ENCODE measurements around the gene SGTA. TPM values are rescaled to one million over a fixed set of nuclear protein-coding genes. Genes with fewer than 3 reads are reported as not detected.
"Not testable (repeated sequence)": the region's sequence is repeated elsewhere in the genome, so short reads cannot be mapped to it uniquely, and the experiment has no call there.

The SGTA gene
- polyA plus RNA-seq, 1 donor (not counting 4 experiments of a cell fraction or from before 2014, with no cell fraction given): 36.1 TPM

- dilution Hi-C loops (cut with MboI; ENCODE audit: extremely low pct_ligation_motif_present, low sequenced_read_pairs): no loop called here
Measured at GRCh38 chr19:2714531-2715269, 68.4 kb downstream of the SGTA start.

GRCh38 chr19:2714102-2714501 lies 69.0 kb downstream of the SGTA start:
- H3K4me1 ChIP-seq (ENCODE audit: control insufficient read depth, extremely low read depth, insufficient read depth, low read length); H3K9me1 ChIP-seq (ENCODE audit: control insufficient read depth, extremely low read depth, insufficient read depth, low read length); dilution Hi-C loops (cut with MboI; ENCODE audit: extremely low pct_ligation_motif_present, low sequenced_read_pairs); H3K9me3 ChIP-seq (ENCODE audit: control insufficient read depth, low read depth, low read length); H3K4me2 ChIP-seq (ENCODE audit: control insufficient read depth, extremely low read depth, insufficient read depth, low read depth, low read length); H2AFZ ChIP-seq (ENCODE audit: control insufficient read depth, low read length); H3K27ac ChIP-seq (ENCODE audit: control insufficient read depth, insufficient read depth, low read length); H3K4me3 ChIP-seq (ENCODE audit: control insufficient read depth in 2 of 3, extremely low read depth in 1 of 3, insufficient read depth in 2 of 3, low read depth in 1 of 3, low read length in 3 of 3); DNase-seq (ENCODE audit: low read depth, low spot score); H3K36me3 ChIP-seq (ENCODE audit: control insufficient read depth in 2 of 2, extremely low read depth in 1 of 2, insufficient read depth in 2 of 2, low read length in 2 of 2); H3K27me3 ChIP-seq (ENCODE audit: control insufficient read depth, extremely low read depth, insufficient read depth, low read length); H3K79me2 ChIP-seq (ENCODE audit: control insufficient read depth, insufficient read depth, low read length); H3K9ac ChIP-seq (ENCODE audit: control insufficient read depth, extremely low read depth, insufficient read depth, low read length); FAIRE-seq; H4K20me1 ChIP-seq (ENCODE audit: control insufficient read depth, extremely low read depth, insufficient read depth, low read length): not testable (repeated sequence)

More at GRCh38 chr19:2714531-2715269, 68.4 kb downstream of the SGTA start:
- Histone ChIP-seq H3K36me3 (ENCODE audit: control insufficient read depth in 2 of 2, extremely low read depth in 1 of 2, insufficient read depth in 2 of 2, low read length in 2 of 2) (no peaks in the 10 kb centered on the region), H3K9ac (ENCODE audit: control insufficient read depth, extremely low read depth, insufficient read depth, low read length) (no peak overlapping the region), H3K9me1 (ENCODE audit: control insufficient read depth, extremely low read depth, insufficient read depth, low read length) (no peaks in the 10 kb centered on the region), H3K4me2 (ENCODE audit: control insufficient read depth, extremely low read depth, insufficient read depth, low read depth, low read length) (no peak overlapping the region), H4K20me1 (ENCODE audit: control insufficient read depth, extremely low read depth, insufficient read depth, low read length) (no peaks in the 10 kb centered on the region), H3K4me1 (ENCODE audit: control insufficient read depth, extremely low read depth, insufficient read depth, low read length) (no peaks in the 10 kb centered on the region), H3K9me3 (ENCODE audit: control insufficient read depth, low read depth, low read length) (peaks cover 9% of the 10 kb centered on the region), H3K27me3 (ENCODE audit: control insufficient read depth, extremely low read depth, insufficient read depth, low read length) (peaks cover 2% of the 10 kb centered on the region), H3K27ac (ENCODE audit: control insufficient read depth, insufficient read depth, low read length) (no peak overlapping the region), H3K4me3 (ENCODE audit: control insufficient read depth in 2 of 3, extremely low read depth in 1 of 3, insufficient read depth in 2 of 3, low read depth in 1 of 3, low read length in 3 of 3) (no peak overlapping the region), H2AFZ (ENCODE audit: control insufficient read depth, low read length) (no peak overlapping the region), H3K79me2 (ENCODE audit: control insufficient read depth, insufficient read depth, low read length) (no peaks in the 10 kb centered on the region)
- TF ChIP-seq EZH2 (IDR thresholded peaks at IDR 0.05; ENCODE audit: low read length): no peak
- TF ChIP-seq, protein P1, sequence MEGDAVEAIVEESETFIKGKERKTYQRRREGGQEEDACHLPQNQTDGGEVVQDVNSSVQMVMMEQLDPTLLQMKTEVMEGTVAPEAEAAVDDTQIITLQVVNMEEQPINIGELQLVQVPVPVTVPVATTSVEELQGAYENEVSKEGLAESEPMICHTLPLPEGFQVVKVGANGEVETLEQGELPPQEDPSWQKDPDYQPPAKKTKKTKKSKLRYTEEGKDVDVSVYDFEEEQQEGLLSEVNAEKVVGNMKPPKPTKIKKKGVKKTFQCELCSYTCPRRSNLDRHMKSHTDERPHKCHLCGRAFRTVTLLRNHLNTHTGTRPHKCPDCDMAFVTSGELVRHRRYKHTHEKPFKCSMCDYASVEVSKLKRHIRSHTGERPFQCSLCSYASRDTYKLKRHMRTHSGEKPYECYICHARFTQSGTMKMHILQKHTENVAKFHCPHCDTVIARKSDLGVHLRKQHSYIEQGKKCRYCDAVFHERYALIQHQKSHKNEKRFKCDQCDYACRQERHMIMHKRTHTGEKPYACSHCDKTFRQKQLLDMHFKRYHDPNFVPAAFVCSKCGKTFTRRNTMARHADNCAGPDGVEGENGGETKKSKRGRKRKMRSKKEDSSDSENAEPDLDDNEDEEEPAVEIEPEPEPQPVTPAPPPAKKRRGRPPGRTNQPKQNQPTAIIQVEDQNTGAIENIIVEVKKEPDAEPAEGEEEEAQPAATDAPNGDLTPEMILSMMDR (optimal IDR thresholded peaks at IDR 0.05 in 1 of 3, IDR thresholded peaks at IDR 0.05 in 1 of 3, conservative IDR thresholded peaks at IDR 0.05 in 1 of 3; ENCODE audit: extremely low read depth in 1 of 3, insufficient read depth in 2 of 3, low read length in 3 of 3): no peak
- no peak for DNase-seq (ENCODE audit: low read depth, low spot score)
- no peak for FAIRE-seq

- dilution Hi-C loops (cut with MboI; ENCODE audit: extremely low pct_ligation_motif_present, low sequenced_read_pairs); FAIRE-seq; DNase-seq (ENCODE audit: low read depth, low spot score): not testable (repeated sequence)
Measured at GRCh38 chr19:2713170-2713569, 69.9 kb downstream of the SGTA start.

More at GRCh38 chr19:2713170-2713569, 69.9 kb downstream of the SGTA start:
- H3K9me3 ChIP-seq (ENCODE audit: control insufficient read depth, low read depth, low read length); H3K4me1 ChIP-seq (ENCODE audit: control insufficient read depth, extremely low read depth, insufficient read depth, low read length); H3K4me3 ChIP-seq (ENCODE audit: control insufficient read depth in 2 of 3, extremely low read depth in 1 of 3, insufficient read depth in 2 of 3, low read depth in 1 of 3, low read length in 3 of 3); H3K79me2 ChIP-seq (ENCODE audit: control insufficient read depth, insufficient read depth, low read length); H2AFZ ChIP-seq (ENCODE audit: control insufficient read depth, low read length); H4K20me1 ChIP-seq (ENCODE audit: control insufficient read depth, extremely low read depth, insufficient read depth, low read length); H3K9ac ChIP-seq (ENCODE audit: control insufficient read depth, extremely low read depth, insufficient read depth, low read length); H3K4me2 ChIP-seq (ENCODE audit: control insufficient read depth, extremely low read depth, insufficient read depth, low read depth, low read length); H3K27ac ChIP-seq (ENCODE audit: control insufficient read depth, insufficient read depth, low read length); H3K36me3 ChIP-seq (ENCODE audit: control insufficient read depth in 2 of 2, extremely low read depth in 1 of 2, insufficient read depth in 2 of 2, low read length in 2 of 2); H3K9me1 ChIP-seq (ENCODE audit: control insufficient read depth, extremely low read depth, insufficient read depth, low read length); H3K27me3 ChIP-seq (ENCODE audit: control insufficient read depth, extremely low read depth, insufficient read depth, low read length): not testable (repeated sequence)

Data from keratinocyte (primary cell).